Pancreas (tissue), 10 donors: ENCODE results near the gene DDX5. TPM values are rescaled to one million over a fixed set of nuclear protein-coding genes. Genes with fewer than 3 reads are reported as not detected.

ENCODE experiments used
- ATAC-seq, 4 donors: fragments of 200-7000 bp; cut with Tn5 transposase; one replicate each; pipeline versions ENCODE4 v1.8.0 to v1.9.1; 2020; ENCODE audit warnings: mild to moderate bottlenecking in 4 of 4, moderate library complexity in 4 of 4
- DNase-seq, 6 donors: peaks; one replicate each; pipeline ENCODE4 v3.0.0-alpha.2; 2020
- FAIRE-seq: peaks from 2 replicates; lab custom pipeline; 2012; peaks lifted over from hg19 to GRCh38; lab: Jason Lieb, UNC
- H3K27ac ChIP-seq, 4 donors: fragments of 200-600 bp; sonication (generic); 1 replicate in 3 of 4; 2 replicates in 1 of 4; pipeline versions ENCODE4 v1.5.0 to v1.8.0; 2020
- H3K27me3 ChIP-seq, 4 donors: fragments of 200-600 bp; one replicate each; pipeline ENCODE4 v1.8.0; 2021
- H3K36me3 ChIP-seq, 3 donors: fragments of 200-600 bp; sonication (generic) in 1 of 3; one replicate each; pipeline versions ENCODE4 v1.5.0 to v1.8.0; 2020 to 2021
- H3K4me1 ChIP-seq, 3 donors: fragments of 200-600 bp; one replicate each; pipeline ENCODE4 v1.8.0; 2021
- H3K4me3 ChIP-seq, 4 donors: fragments of 200-600 bp; sonication (generic) in 2 of 4; one replicate each; pipeline versions ENCODE4 v1.5.0 to v1.8.0; 2020 to 2021
- H3K9me3 ChIP-seq, 4 donors: fragments of 200-600 bp; one replicate each; pipeline ENCODE4 v1.8.0; 2021
- whole genome bisulfite sequencing, 2 donors: extraction: QIAGEN DNeasy Blood & Tissue Kit; methylation state at CpG; one replicate each; pipeline ENCODE4 v1.1.7; 2013; 5-methylcytosine and 5-hydroxymethylcytosine counted together
- intact Hi-C, 3 donors: fragments of 100-400 bp; cut with DNase I; formaldehyde crosslinking; loops; one replicate each; pipeline versions ENCODE4 v1.11.1 to v1.14.2; 2022
- microRNA-seq, 2 donors: library from miRNA; unstranded; fragments of <30 nt; microRNA quantifications; one replicate each; pipeline versions ENCODE4 to v1.1.0, GENCODE V29; 2019 to 2020
- polyA plus RNA-seq, 2 donors: library from polyadenylated mRNA; stranded (reverse); fragments of 200-250 nt; gene quantifications; one replicate each; pipeline ENCODE4 v1.2.3, GENCODE V29; 2013
- total RNA-seq, 6 donors: library from RNA; stranded (reverse); fragmentation: NEBNext Ultra II Directional in 4 of 6; extraction: Animal tissue kit (Norgen Biotek cat#: 25700) in 4 of 6; gene quantifications; one replicate each; pipeline versions ENCODE4 v1.2.1 to v1.2.4, GENCODE V29; 2021 to 2023
- TF ChIP-seq, protein P1 (sequence below), 4 donors: fragments of 200-600 bp; sonication (generic) in 3 of 4; IDR thresholded peaks; one replicate each; pipeline versions ENCODE4 v1.5.0 to v1.8.0; 2021; ENCODE audit warnings: antibody characterized with exemption in 4 of 4
- donor health status: healthy with polysubstance abuse.
- donor health status: DM: no; HTN: no; CAD: no; lungs with moderate emphysema.
- donor health status: DM: no; HTN: no; CAD: no.
- donor health status: control.
- donor health status: control.
- donor health status: Bipolar disorder and iron deficiency.
- donor health status: DM: yes; HTN: yes; CAD: no.
- donor health status: DM: no; HTN: no; CAD: no.
- donor health status: DM: no; HTN: no; CAD: no.
- donor health status: DM: yes; HTN: yes; CAD: no.

DDX5 gene
- total and polyA plus RNA-seq, 8 donors, result 145 to 398 (median 229) TPM

GRCh38 chr17:64448665-64449512 lies 57.2 kb downstream of the DDX5 start, which contains the start of gene MILR1:
Gene MILR1 (plus strand): TSS chr17:64449115. CDS start chr17:64449169, 54 bp downstream.
- WGBS, 2 donors, result 38 to 52% methylated on average over 10 of the region's 10 CpGs
- peak within 1 kb of the TSS in 2 of 4 donors; percentile 35 to 57 for H3K27ac ChIP-seq
- ATAC-seq, result peak in 3 of 4 donors; percentile 75 to 94 (median 92)
- peak in 1 of 6 donors; percentile 53 for DNase-seq
- no peaks in the 10 kb centered on the region for H3K36me3 ChIP-seq
- intact Hi-C loops, result no loop called here
- H3K4me3 ChIP-seq, result peak within 1 kb of the TSS in 1 of 4 donors; percentile 10
- H3K9me3 ChIP-seq, result no peaks in the 10 kb centered on the region
- TF ChIP-seq, protein P1, sequence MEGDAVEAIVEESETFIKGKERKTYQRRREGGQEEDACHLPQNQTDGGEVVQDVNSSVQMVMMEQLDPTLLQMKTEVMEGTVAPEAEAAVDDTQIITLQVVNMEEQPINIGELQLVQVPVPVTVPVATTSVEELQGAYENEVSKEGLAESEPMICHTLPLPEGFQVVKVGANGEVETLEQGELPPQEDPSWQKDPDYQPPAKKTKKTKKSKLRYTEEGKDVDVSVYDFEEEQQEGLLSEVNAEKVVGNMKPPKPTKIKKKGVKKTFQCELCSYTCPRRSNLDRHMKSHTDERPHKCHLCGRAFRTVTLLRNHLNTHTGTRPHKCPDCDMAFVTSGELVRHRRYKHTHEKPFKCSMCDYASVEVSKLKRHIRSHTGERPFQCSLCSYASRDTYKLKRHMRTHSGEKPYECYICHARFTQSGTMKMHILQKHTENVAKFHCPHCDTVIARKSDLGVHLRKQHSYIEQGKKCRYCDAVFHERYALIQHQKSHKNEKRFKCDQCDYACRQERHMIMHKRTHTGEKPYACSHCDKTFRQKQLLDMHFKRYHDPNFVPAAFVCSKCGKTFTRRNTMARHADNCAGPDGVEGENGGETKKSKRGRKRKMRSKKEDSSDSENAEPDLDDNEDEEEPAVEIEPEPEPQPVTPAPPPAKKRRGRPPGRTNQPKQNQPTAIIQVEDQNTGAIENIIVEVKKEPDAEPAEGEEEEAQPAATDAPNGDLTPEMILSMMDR (IDR thresholded peaks at IDR 0.05), result no peak
- FAIRE-seq, result no peak
- H3K4me1 ChIP-seq, result no peaks in the 10 kb centered on the region
- H3K27me3 ChIP-seq, result no peaks in the 10 kb centered on the region

Small RNA genes within 50 kb of the gene (microRNA-seq; reads per million reads assigned to microRNA genes)
- 1.5 to 9.1 reads per million in 2 donors for gene MIR3064
- gene MIR5047, result 0 reads per million in 2 donors

Other genes with a start within 250 kb of the DDX5 start
- gene TEX2, start 243.0 kb downstream of the DDX5 start, total RNA-seq, result 10 to 100 TPM; 19.5 to 30.3 (median 26.5) TPM
- 1 to 10 TPM; 8.9 TPM for gene TEX2, start 243.0 kb downstream of the DDX5 start, polyA plus RNA-seq
- 10 to 100 TPM; 14.5 to 54.8 (median 28.7) TPM for gene PECAM1, start 115.4 kb downstream of the DDX5 start, total RNA-seq
- 10 to 100 TPM in 1 of 2 donors, 1 to 10 TPM in 1; 8.0 to 15.1 TPM for gene PECAM1, start 115.4 kb downstream of the DDX5 start, polyA plus RNA-seq
- 1 to 10 TPM in 4 of 6 donors, under 1 TPM in 2; 0.51 to 6.3 (median 1.1) TPM for gene MILR1, start 57.2 kb downstream of the DDX5 start, total RNA-seq
- 1 to 10 TPM; 1.5 to 2.4 TPM for gene MILR1, start 57.2 kb downstream of the DDX5 start, polyA plus RNA-seq
- gene POLG2, start 9.2 kb downstream of the DDX5 start, total RNA-seq, result 10 to 100 TPM in 1 of 6 donors, 1 to 10 TPM in 5; 4.8 to 12.9 (median 6.9) TPM
- 10 to 100 TPM in 1 of 2 donors, 1 to 10 TPM in 1; 9.6 to 12.1 TPM for gene POLG2, start 9.2 kb downstream of the DDX5 start, polyA plus RNA-seq
- gene CEP95, start 688 bp upstream of the DDX5 start, total RNA-seq, result 10 to 100 TPM; 10.0 to 25.9 (median 18.2) TPM
- gene CEP95, start 688 bp upstream of the DDX5 start, polyA plus RNA-seq, result 10 to 100 TPM; 34.8 to 80.8 TPM
- 10 to 100 TPM in 2 of 6 donors, 1 to 10 TPM in 4; 6.6 to 17.1 (median 8.5) TPM for gene SMURF2, start 156.0 kb upstream of the DDX5 start, total RNA-seq
- gene SMURF2, start 156.0 kb upstream of the DDX5 start, polyA plus RNA-seq, result 1 to 10 TPM; 3.0 to 6.0 TPM